ENCODE measurements around the gene FFAR3. TPM values are rescaled to one million over a fixed set of nuclear protein-coding genes. Genes with fewer than 3 reads are reported as not detected.
A peak's percentile ranks its signal among the peaks of the same experiment; 100 is the strongest.

FFAR3 gene
- total RNA-seq, 2 donors from 2014 or later: not detected

GRCh38 chr19:35351411-35352176 lies 6.7 kb upstream of the FFAR3 start:
- DNase-seq (peak in 1 of 4 donors; percentile 7), ATAC-seq (no peak)
- no peak for TF ChIP-seq POLR2A (IDR thresholded peaks at IDR 0.05)
- no peak for TF ChIP-seq CTCF (IDR thresholded peaks at IDR 0.05)
- Histone ChIP-seq H3K9me3 (no peaks in the 10 kb centered on the region), H3K4me1 (no peaks in the 10 kb centered on the region), H3K27me3 (no peaks in the 10 kb centered on the region), H3K27ac (peak overlapping the region in 1 of 4 donors; percentile 25), H3K36me3 (replicated peaks in 1 of 2; ENCODE audit: insufficient read depth in 1 of 2, low read depth in 2 of 2) (no peaks in the 10 kb centered on the region), H3K4me3 (no peak overlapping the region)
- intact Hi-C loops (cut with DNase I): no loop called here
- WGBS, 2 donors: 87 to 91% methylated on average over 24 to 38 of the region's 47 CpGs

DNA sequence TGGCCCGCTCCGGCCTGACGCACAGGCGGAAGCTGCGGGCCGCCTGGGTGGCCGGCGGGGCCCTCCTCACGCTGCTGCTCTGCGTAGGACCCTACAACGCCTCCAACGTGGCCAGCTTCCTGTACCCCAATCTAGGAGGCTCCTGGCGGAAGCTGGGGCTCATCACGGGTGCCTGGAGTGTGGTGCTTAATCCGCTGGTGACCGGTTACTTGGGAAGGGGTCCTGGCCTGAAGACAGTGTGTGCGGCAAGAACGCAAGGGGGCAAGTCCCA lies 6.1 kb upstream of the FFAR3 start:
- no peak for DNase-seq
- no peaks in the 10 kb centered on the region for H3K36me3 ChIP-seq (replicated peaks in 1 of 2; ENCODE audit: insufficient read depth in 1 of 2, low read depth in 2 of 2)
- TF ChIP-seq POLR2A (IDR thresholded peaks at IDR 0.05): no peak
- no peak for TF ChIP-seq CTCF (IDR thresholded peaks at IDR 0.05)
- intact Hi-C loops (cut with DNase I): no loop called here
- 73 to 81% methylated on average over 6 to 17 of the region's 18 CpGs for WGBS, 2 donors
- H3K4me1 ChIP-seq: no peaks in the 10 kb centered on the region
- no peaks in the 10 kb centered on the region for H3K9me3 ChIP-seq
- no peak overlapping the region for H3K4me3 ChIP-seq
- no peaks in the 10 kb centered on the region for H3K27me3 ChIP-seq
- H3K27ac ChIP-seq: peak overlapping the region in 1 of 4 donors; percentile 25
- ATAC-seq: no peak

DNA sequence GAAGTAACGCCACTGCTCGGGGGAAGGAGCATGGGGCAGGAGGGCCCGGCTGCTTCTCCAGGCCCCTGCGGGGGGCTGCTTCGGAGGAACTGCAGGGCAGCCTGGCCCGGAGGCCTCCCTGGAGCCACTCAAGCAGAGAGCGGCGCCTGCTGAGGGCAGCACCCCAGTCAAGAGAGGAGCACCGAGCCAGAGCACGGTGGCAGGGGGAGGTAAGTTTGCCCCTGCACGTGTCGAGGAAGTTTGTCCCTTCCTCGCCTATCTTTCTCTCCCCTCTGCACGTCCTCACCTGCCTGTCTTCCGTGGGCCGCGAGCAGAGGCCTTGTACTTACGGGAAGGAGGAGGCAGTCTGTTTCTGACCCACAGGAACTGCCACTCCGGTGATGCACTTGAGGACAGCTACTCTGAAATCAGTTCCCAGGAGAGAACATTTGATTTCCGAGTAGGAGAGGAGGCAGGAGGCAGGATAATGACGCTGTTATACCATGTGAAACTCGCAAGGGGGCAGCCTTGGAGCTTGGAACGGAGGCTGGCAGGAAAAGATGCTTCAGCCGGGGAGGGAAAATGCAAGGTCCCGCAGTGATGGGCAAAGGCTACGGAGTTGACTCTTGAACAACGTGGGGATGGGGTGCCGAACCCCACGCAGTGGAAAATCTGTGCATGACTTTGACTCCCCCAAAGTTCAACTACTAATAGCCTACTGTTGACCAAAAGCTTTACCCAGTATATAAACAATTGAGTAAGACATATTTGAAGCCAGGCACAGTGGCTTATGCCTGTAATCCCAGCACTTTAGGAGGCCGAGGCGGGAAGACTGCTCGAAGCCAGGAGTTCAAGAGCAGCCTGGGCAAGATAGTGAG lies 5.6 kb upstream of the FFAR3 start:
- H3K4me1 ChIP-seq: peaks cover 3% of the 10 kb centered on the region
- no peaks in the 10 kb centered on the region for H3K27me3 ChIP-seq
- TF ChIP-seq POLR2A (IDR thresholded peaks at IDR 0.05): no peak
- peak; percentile 54 to 94 (median 89) for TF ChIP-seq CTCF (IDR thresholded peaks at IDR 0.05)
- H3K27ac ChIP-seq: peak overlapping the region in 2 of 4 donors; percentile 13 to 25
- DNase-seq: peak; percentile 69 to 79 (median 76)
- no peak overlapping the region for H3K4me3 ChIP-seq
- intact Hi-C loops (cut with DNase I): no loop called here
- no peaks in the 10 kb centered on the region for H3K36me3 ChIP-seq (replicated peaks in 1 of 2; ENCODE audit: insufficient read depth in 1 of 2, low read depth in 2 of 2)
- no peaks in the 10 kb centered on the region for H3K9me3 ChIP-seq
- ATAC-seq: peak; percentile 87
- 11 to 28% methylated on average over 16 to 32 of the region's 32 CpGs for WGBS, 2 donors

- TF ChIP-seq POLR2A (IDR thresholded peaks at IDR 0.05) (no peak), CTCF (IDR thresholded peaks at IDR 0.05) (no peak)
- DNase-seq (peak in 1 of 4 donors; percentile 6), ATAC-seq (no peak)
- Histone ChIP-seq H3K4me1 (peaks cover 10% of the 10 kb centered on the region), H3K9me3 (no peaks in the 10 kb centered on the region), H3K27me3 (no peaks in the 10 kb centered on the region), H3K36me3 (replicated peaks in 1 of 2; ENCODE audit: insufficient read depth in 1 of 2, low read depth in 2 of 2) (no peaks in the 10 kb centered on the region), H3K4me3 (no peak overlapping the region), H3K27ac (no peak overlapping the region)
- 49 to 67% methylated on average over 9 of the region's 9 CpGs for WGBS, 2 donors
- intact Hi-C loops (cut with DNase I): no loop called here
Measured at GRCh38 chr19:35353635-35354034, 4.6 kb upstream of the FFAR3 start.

Data from body of pancreas (tissue), 4 donors.